D721Med (cell line): ENCODE results near the gene CDKN1C.

ENCODE experiments used
- DNase-seq: peaks from one replicate; pipeline ENCODE4 v3.0.0; 2011; ENCODE audit warnings: low spot score; ENCODE audit not compliant: insufficient read length
- FAIRE-seq: peaks from 2 replicates; lab custom pipeline; 2011; peaks lifted over from hg19 to GRCh38; lab: Jason Lieb, UNC
- TF ChIP-seq, protein P1 (sequence below): IDR thresholded peaks from 2 replicates; pipeline ENCODE4 v1.5.1; 2012; ENCODE audit warnings: mild to moderate bottlenecking, control low read depth; ENCODE audit not compliant: insufficient read depth; ENCODE audit errors: missing control alignments

The CDKN1C gene

DNA sequence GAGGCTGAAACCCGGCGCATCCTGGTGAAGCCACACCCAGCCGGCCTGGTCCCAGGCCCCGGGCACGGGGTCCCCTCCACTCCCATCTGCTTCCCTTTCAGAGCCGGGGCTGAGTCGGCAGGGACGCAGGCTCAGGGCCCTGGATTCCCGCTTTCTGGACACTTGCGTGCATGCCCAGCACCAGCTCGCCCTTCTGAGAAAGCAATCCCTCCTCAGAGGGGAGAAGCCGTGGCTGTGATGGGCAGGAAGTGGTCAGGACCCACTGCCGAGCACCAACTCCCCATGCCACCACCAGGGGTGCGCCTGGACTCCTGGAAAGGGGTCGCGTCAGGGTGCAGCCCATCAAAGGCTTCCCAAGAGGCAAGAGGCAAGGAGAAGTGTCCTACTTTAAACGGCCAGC, 15.1 kb downstream of the CDKN1C start:
- TF ChIP-seq, protein P1, sequence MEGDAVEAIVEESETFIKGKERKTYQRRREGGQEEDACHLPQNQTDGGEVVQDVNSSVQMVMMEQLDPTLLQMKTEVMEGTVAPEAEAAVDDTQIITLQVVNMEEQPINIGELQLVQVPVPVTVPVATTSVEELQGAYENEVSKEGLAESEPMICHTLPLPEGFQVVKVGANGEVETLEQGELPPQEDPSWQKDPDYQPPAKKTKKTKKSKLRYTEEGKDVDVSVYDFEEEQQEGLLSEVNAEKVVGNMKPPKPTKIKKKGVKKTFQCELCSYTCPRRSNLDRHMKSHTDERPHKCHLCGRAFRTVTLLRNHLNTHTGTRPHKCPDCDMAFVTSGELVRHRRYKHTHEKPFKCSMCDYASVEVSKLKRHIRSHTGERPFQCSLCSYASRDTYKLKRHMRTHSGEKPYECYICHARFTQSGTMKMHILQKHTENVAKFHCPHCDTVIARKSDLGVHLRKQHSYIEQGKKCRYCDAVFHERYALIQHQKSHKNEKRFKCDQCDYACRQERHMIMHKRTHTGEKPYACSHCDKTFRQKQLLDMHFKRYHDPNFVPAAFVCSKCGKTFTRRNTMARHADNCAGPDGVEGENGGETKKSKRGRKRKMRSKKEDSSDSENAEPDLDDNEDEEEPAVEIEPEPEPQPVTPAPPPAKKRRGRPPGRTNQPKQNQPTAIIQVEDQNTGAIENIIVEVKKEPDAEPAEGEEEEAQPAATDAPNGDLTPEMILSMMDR, result no peak
- no peak for FAIRE-seq
- DNase-seq, result no peak

DNA sequence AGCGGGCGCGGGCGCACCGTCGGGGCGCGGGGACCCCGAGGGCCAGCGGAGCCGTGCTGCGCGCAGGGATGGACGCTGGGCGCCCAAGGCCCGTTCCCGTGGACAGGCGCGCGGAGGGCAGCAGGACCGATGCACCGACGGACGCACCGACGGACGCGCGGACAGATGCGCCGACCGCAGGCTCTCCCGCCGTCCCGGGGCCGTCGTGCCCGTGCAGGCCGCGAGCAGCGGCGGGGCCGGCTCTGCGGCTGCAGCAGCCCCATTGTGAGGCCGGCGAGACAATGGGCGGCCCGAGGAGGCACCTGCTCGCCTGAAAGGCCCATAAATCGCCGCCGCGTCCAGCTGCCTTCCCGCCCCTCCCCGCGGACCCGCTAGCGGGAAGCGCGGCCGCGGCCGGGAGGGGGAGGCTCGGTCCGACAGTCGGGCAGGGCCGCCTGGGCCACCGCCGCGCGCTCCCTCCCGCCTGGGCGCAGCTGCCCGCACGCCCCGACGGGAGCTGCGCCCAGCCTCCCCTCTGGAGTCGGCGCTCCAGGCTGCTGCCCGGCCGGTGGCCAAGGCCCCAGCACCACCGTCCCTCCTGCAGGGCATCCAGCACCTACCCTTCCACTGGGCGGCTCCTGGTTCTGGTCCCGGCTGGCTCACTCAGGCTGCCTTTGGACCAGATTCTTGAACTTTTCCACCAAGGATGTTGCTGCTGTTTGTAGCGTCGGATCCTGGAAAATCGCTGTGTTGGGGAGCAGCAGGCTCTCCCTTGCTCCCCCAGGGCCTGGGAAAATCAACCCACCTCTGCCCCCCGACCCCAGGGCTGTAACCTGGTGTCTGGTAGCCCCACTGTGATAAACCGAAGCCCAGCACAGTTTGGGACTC, 15.8 kb downstream of the CDKN1C start:
- TF ChIP-seq, protein P1, result no peak
- DNase-seq, result no peak
- FAIRE-seq, result no peak

DNA sequence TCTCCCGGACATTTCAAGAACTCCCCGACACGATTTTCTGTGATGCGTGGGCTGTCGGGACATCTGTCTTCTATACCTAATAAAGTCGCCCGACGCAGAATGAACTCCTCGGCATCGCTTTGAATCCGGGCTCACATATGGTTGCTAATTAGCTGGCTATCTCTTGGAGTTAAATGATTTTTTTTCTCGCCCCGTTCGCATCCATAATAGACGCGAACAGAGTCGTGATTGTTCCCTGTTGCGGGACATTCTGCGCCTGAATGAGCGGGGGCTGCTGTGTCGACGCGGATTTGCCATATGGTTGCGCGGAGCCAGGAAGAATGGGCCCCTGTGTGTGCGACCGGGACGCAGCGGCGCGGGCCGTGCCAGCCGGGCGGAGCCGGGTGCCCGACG, 16.4 kb downstream of the CDKN1C start:
- TF ChIP-seq, protein P1, result no peak
- no peak for DNase-seq
- FAIRE-seq, result no peak

DNA sequence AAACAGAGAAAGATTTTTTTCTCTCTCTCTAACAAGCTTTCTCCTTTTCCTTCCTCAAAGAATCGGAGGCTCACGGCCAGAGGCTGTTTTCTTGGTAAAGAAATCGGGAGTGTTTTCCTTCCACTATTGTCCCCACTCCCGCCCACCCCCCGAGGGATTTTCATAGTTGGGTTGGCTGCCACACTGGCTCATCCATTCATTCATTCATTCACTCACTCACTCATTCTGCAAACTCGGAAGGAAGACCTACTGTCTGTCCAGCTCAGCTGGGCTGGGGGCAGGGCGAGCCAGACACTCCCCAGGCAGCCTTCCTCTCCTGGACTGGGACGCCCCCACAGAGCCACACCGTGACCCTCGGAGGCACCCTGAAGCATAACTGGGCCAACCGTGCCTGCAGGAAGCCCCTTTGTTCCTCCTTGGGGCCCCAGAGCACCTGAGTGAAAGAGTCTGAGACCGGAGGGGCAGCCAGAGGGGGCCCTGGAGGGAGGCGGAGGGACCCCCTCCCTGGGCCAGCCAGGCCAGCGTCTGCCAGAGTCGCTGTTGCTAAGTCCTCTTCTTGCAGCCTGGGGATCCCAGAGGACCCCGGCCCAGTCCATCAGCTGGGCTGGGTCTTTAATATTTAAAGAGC, 17.0 kb downstream of the CDKN1C start:
- TF ChIP-seq, protein P1, result no peak
- FAIRE-seq, result no peak

DNA sequence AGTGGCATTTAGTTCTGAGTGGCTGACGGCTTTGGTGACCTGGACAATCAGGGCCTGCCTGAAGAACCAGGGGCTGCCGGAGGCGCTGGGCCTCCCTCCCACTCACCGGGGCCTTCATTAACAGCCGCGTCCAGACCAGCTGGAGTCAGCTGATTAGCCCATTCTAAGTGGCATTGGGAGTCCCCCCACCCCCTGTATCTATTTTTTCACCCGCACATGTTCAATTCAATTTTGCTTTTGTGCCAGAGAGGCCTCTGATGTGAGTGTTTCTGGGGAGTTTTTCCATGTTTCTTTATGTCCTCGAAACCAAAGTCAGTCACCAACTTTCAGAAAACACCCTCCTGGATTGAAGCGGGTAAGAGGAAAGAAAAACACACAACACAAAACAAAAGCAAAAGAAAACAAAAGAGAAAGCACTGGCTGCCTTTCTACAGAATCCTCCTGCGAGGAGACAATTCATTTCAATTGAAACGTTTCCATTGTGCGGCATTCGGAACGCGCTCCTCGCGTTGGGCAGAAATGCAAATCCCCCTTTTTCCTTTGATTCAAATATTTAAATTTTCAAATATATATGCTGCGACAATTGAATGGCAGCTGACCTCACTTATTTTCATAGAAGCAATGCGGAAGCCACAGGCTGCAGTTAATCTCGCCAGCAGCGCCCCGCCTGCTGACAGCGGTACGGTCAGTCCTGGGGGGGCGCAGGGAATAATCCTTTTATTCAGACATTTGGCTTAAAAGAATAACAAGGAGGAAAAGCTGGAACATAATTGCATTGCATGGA, 17.7 kb downstream of the CDKN1C start:
- TF ChIP-seq, protein P1, result no peak
- DNase-seq, result no peak
- FAIRE-seq, result no peak

More for the DNA sequence above, 17.0 kb downstream of the CDKN1C start:
- no peak for DNase-seq

DNA sequence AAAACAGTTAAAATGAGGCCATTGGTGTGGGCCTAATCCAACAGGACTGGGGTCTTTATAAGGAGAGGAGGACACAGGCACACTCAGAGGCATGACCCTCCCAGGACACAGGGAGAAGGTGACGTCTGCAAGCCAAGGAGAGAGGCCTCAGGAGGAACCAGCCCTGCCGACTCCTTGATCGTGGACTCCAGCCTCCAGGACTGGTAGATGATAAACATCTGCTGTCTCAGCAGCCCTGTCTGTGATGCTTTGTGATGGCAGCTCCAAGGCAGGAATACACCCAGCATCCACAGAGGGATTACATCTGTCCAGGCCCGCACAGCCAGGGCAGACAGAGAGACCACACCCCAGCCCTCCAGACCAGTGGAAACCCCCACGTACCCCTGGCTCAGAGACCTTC, 18.4 kb downstream of the CDKN1C start:
- no peak for FAIRE-seq

More for the DNA sequence above, 18.4 kb downstream of the CDKN1C start:
- DNase-seq, result no peak
- TF ChIP-seq, protein P1, result no peak
